Loucy (cell line): ENCODE measurements around the gene KANSL3.

Experiments used
- H2AFZ ChIP-seq: fragments of 200-600 bp; sonication (generic); 2 replicates; pipeline ENCODE4 v1.6.0; 2016; ENCODE audit warnings: antibody characterized with exemption, mild to moderate bottlenecking, low read length, moderate library complexity
- H3F3A ChIP-seq: fragments of 200-600 bp; 2 replicates; pipeline ENCODE4 v1.6.0; 2016; ENCODE audit warnings: antibody characterized with exemption, low read depth, mild to moderate bottlenecking
- H3K27me3 ChIP-seq: fragments of 200-600 bp; sonication (generic); 2 replicates; pipeline ENCODE4 v1.6.1; 2014; ENCODE audit warnings: low read length, mild to moderate bottlenecking; ENCODE audit not compliant: insufficient read depth, poor library complexity, severe bottlenecking
- H3K36me3 ChIP-seq: fragments of 200-600 bp; sonication (generic); 2 replicates; pipeline ENCODE4 v1.6.1; 2016; ENCODE audit warnings: low read length; ENCODE audit not compliant: insufficient read depth
- H3K4me1 ChIP-seq: fragments of 200-600 bp; sonication (generic); 2 replicates; pipeline ENCODE4 v1.5.1; 2014; ENCODE audit warnings: low read length, mild to moderate bottlenecking; ENCODE audit not compliant: insufficient read depth, poor library complexity, severe bottlenecking
- H3K4me2 ChIP-seq: fragments of 200-600 bp; sonication (generic); 2 replicates; pipeline ENCODE4 v1.6.0; 2014; ENCODE audit warnings: antibody characterized with exemption, low read length, low read depth, mild to moderate bottlenecking; ENCODE audit not compliant: poor library complexity, severe bottlenecking
- H3K4me3 ChIP-seq: fragments of 200-600 bp; sonication (generic); 2 replicates; pipeline ENCODE4 v1.5.1; 2014; ENCODE audit warnings: low read length, mild to moderate bottlenecking, mixed read lengths; ENCODE audit not compliant: poor library complexity, severe bottlenecking
- H3K79me2 ChIP-seq: fragments of 200-600 bp; sonication (generic); 2 replicates; pipeline ENCODE4 v1.6.1; 2014; ENCODE audit warnings: low read length; ENCODE audit not compliant: insufficient read depth
- H3K9ac ChIP-seq: fragments of 200-600 bp; sonication (generic); 2 replicates; pipeline ENCODE4 v1.6.0; 2014; ENCODE audit warnings: mild to moderate bottlenecking, low read depth, low read length, moderate library complexity; ENCODE audit not compliant: poor library complexity, severe bottlenecking
- H3K9me2 ChIP-seq: fragments of 200-600 bp; sonication (generic); replicated peaks from 2 replicates; pipeline ENCODE4 v1.6.1; 2016; ENCODE audit warnings: low read depth, low read length, mixed read lengths
- H3K9me3 ChIP-seq: fragments of 200-600 bp; sonication (generic); 2 replicates; pipeline ENCODE4 v1.6.1; 2014; ENCODE audit warnings: mild to moderate bottlenecking, antibody characterized with exemption, low read length, low read depth; ENCODE audit not compliant: insufficient read depth
- H4K20me1 ChIP-seq: fragments of 200-600 bp; sonication (generic); 2 replicates; pipeline ENCODE4 v1.6.0; 2014; ENCODE audit warnings: antibody characterized with exemption, low read length, mild to moderate bottlenecking; ENCODE audit not compliant: insufficient read depth, poor library complexity, severe bottlenecking
- CTCF ChIP-seq: fragments of 200-600 bp; sonication (generic); conservative IDR thresholded peaks from 2 replicates; pipeline ENCODE4 v1.5.1; 2014; ENCODE audit warnings: mild to moderate bottlenecking, antibody characterized with exemption, low read length
- EZH2phosphoT487 ChIP-seq: fragments of 200-600 bp; IDR thresholded peaks from 2 replicates; pipeline ENCODE4 v1.6.1; 2018; ENCODE audit warnings: antibody characterized with exemption, mild to moderate bottlenecking, moderate library complexity, borderline replicate concordance

Gene KANSL3

GRCh38 chr2:96553176-96553956 is 84.7 kb downstream of the KANSL3 start:
- Histone ChIP-seq H3K9ac (no peak overlapping the region), H3K4me3 (no peak overlapping the region), H3K4me2 (no peak overlapping the region), H3K27me3 (no peaks in the 10 kb centered on the region), H3K9me3 (no peaks in the 10 kb centered on the region), H3K36me3 (peaks cover 28% of the 10 kb centered on the region; the same call in 1 of the 2 replicates), H3F3A (no peaks in the 10 kb centered on the region), H3K9me2 (no peaks in the 10 kb centered on the region), H2AFZ (no peak overlapping the region), H3K79me2 (no peaks in the 10 kb centered on the region), H4K20me1 (no peaks in the 10 kb centered on the region), H3K4me1 (no peaks in the 10 kb centered on the region)
- no peak for TF ChIP-seq EZH2phosphoT487
- no peak for TF ChIP-seq CTCF

- Histone ChIP-seq H3K79me2 (no peaks in the 10 kb centered on the region), H3F3A (no peaks in the 10 kb centered on the region), H3K9me2 (no peaks in the 10 kb centered on the region), H2AFZ (no peak overlapping the region), H3K9ac (no peak overlapping the region), H3K36me3 (peaks cover 34% of the 10 kb centered on the region; the same call in 1 of the 2 replicates), H3K4me2 (no peak overlapping the region), H3K27me3 (no peaks in the 10 kb centered on the region), H4K20me1 (no peaks in the 10 kb centered on the region), H3K4me1 (no peaks in the 10 kb centered on the region), H3K9me3 (no peaks in the 10 kb centered on the region), H3K4me3 (no peak overlapping the region)
- no peak for TF ChIP-seq CTCF
- TF ChIP-seq EZH2phosphoT487: no peak
Observed at GRCh38 chr2:96552315-96553175, 85.6 kb downstream of the KANSL3 start.

- H4K20me1 ChIP-seq: peaks cover 2% of the 10 kb centered on the region
- no peaks in the 10 kb centered on the region for H3F3A ChIP-seq
- H3K36me3 ChIP-seq: peaks cover 37% of the 10 kb centered on the region; the same call in 1 of the 2 replicates
- no peaks in the 10 kb centered on the region for H3K79me2 ChIP-seq
- H2AFZ ChIP-seq: no peak overlapping the region
- no peaks in the 10 kb centered on the region for H3K9me3 ChIP-seq
- H3K27me3 ChIP-seq: no peaks in the 10 kb centered on the region
- no peak overlapping the region for H3K4me2 ChIP-seq
- H3K9ac ChIP-seq: no peak overlapping the region
- peaks cover 1% of the 10 kb centered on the region for H3K4me1 ChIP-seq
- H3K9me2 ChIP-seq: no peaks in the 10 kb centered on the region
- H3K4me3 ChIP-seq: no peak overlapping the region
- TF ChIP-seq CTCF (no peak), EZH2phosphoT487 (no peak)
Observed at GRCh38 chr2:96551605-96552314, 86.4 kb downstream of the KANSL3 start.
